Activated CD4-positive, CD25-positive, alpha-beta regulatory T cell treated with anti-CD3 and anti-CD28 coated beads, Interleukin-2, amount 50 U/mL, for 16 hours (primary cell): ENCODE results near the gene THSD4.

Experiments
- DNase-seq: peaks from one replicate; pipeline ENCODE4 v3.0.0-alpha.2; 2020; ENCODE audit warnings: low read depth, low spot score

Gene THSD4

GRCh38 chr15:71114887-71115566 lies at the start of gene THSD4:
Gene THSD4, plus strand, starts transcription at chr15:71115471.
- no peak for DNase-seq

- no peak for DNase-seq
Measured at GRCh38 chr15:71066983-71067382, 48.3 kb upstream of the THSD4 start.

GRCh38 chr15:71069693-71070092 lies 45.6 kb upstream of the THSD4 start:
- DNase-seq: no peak

GRCh38 chr15:71071529-71071928 lies 43.7 kb upstream of the THSD4 start:
- DNase-seq: no peak

GRCh38 chr15:71072423-71072822 lies 42.8 kb upstream of the THSD4 start:
- no peak for DNase-seq

- no peak for DNase-seq
Measured at GRCh38 chr15:71078506-71079207, 36.6 kb upstream of the THSD4 start.

GRCh38 chr15:71079208-71080044 lies 35.8 kb upstream of the THSD4 start:
- no peak for DNase-seq

- no peak for DNase-seq
Measured at GRCh38 chr15:71080166-71080565, 35.1 kb upstream of the THSD4 start.

GRCh38 chr15:71080705-71081104 lies 34.6 kb upstream of the THSD4 start:
- no peak for DNase-seq

GRCh38 chr15:71082803-71083202 lies 32.5 kb upstream of the THSD4 start:
- DNase-seq: no peak

GRCh38 chr15:71083349-71083748 lies 31.9 kb upstream of the THSD4 start:
- DNase-seq: no peak

GRCh38 chr15:71084264-71084663 lies 31.0 kb upstream of the THSD4 start:
- DNase-seq: no peak

GRCh38 chr15:71085809-71086208 lies 29.5 kb upstream of the THSD4 start:
- no peak for DNase-seq

GRCh38 chr15:71088155-71088554 lies 27.1 kb upstream of the THSD4 start:
- DNase-seq: no peak

GRCh38 chr15:71088683-71089082 lies 26.6 kb upstream of the THSD4 start:
- DNase-seq: no peak

- DNase-seq: no peak
Measured at GRCh38 chr15:71089801-71090200, 25.5 kb upstream of the THSD4 start.

GRCh38 chr15:71091601-71092000 lies 23.7 kb upstream of the THSD4 start:
- no peak for DNase-seq

- DNase-seq: no peak
Measured at GRCh38 chr15:71092056-71092600, 23.1 kb upstream of the THSD4 start.

- no peak for DNase-seq
Measured at GRCh38 chr15:71093054-71094024, 21.9 kb upstream of the THSD4 start.

- DNase-seq: no peak
Measured at GRCh38 chr15:71094137-71094536, 21.1 kb upstream of the THSD4 start.

GRCh38 chr15:71096676-71097075 lies 18.6 kb upstream of the THSD4 start:
- DNase-seq: no peak
